Fibroblast of pulmonary artery (primary cell): ENCODE measurements around the gene TNRC18.
A peak's percentile ranks its signal among the peaks of the same experiment; 100 is the strongest.

Source experiments
- DNase-seq: peaks from one replicate; pipeline ENCODE4 v3.0.0-alpha.2; 2010; ENCODE audit warnings: low read depth
- H3K4me3 ChIP-seq: replicated peaks from 2 replicates; pipeline ENCODE4 v1.5.1; 2011; ENCODE audit warnings: low read depth, mild to moderate bottlenecking, control low read depth, low read length, moderate library complexity
- CTCF ChIP-seq: IDR thresholded peaks from 2 replicates; pipeline ENCODE4 v1.5.1; 2011; ENCODE audit warnings: mild to moderate bottlenecking, control low read depth, low read length, inconsistent platforms; ENCODE audit errors: missing control alignments

Gene TNRC18

GRCh38 chr7:5455581-5456219, 32.1 kb upstream of the TNRC18 start:
- DNase-seq, result no peak
- TF ChIP-seq CTCF, result no peak
- no peak overlapping the region for H3K4me3 ChIP-seq

- H3K4me3 ChIP-seq, result no peak overlapping the region
- no peak for DNase-seq
- no peak for TF ChIP-seq CTCF
Observed at GRCh38 chr7:5455175-5455574, 31.5 kb upstream of the TNRC18 start.

- TF ChIP-seq CTCF, result no peak
- DNase-seq, result no peak
- no peak overlapping the region for H3K4me3 ChIP-seq
Observed at GRCh38 chr7:5454485-5454884, 30.9 kb upstream of the TNRC18 start.

- TF ChIP-seq CTCF, result no peak
- DNase-seq, result no peak
- no peak overlapping the region for H3K4me3 ChIP-seq
Observed at GRCh38 chr7:5453566-5454075, 30.0 kb upstream of the TNRC18 start.

- peak; percentile 83 for DNase-seq
- TF ChIP-seq CTCF, result no peak
- H3K4me3 ChIP-seq, result no peak overlapping the region
Observed at GRCh38 chr7:5452937-5453540, 29.4 kb upstream of the TNRC18 start.

GRCh38 chr7:5452470-5452899, 28.9 kb upstream of the TNRC18 start:
- TF ChIP-seq CTCF, result no peak
- DNase-seq, result no peak

GRCh38 chr7:5451391-5451790, 27.8 kb upstream of the TNRC18 start:
- no peak for DNase-seq
- no peak overlapping the region for H3K4me3 ChIP-seq
- TF ChIP-seq CTCF, result no peak

More at GRCh38 chr7:5452470-5452899, 28.9 kb upstream of the TNRC18 start:
- no peak overlapping the region for H3K4me3 ChIP-seq
